Ovary (tissue), 3 donors: Measurements from ENCODE around the gene PLEKHA7.

ENCODE experiments used
- CTCF ChIP-seq, 3 donors: fragments of 450-650 bp in 2 of 3; fragments of 200-600 bp in 1 of 3; IDR thresholded peaks; one replicate each; pipeline versions ENCODE4 v1.5.1 to v1.8.0; 2016 to 2022; ENCODE audit warnings: antibody characterized with exemption in 3 of 3, mild to moderate bottlenecking in 1 of 3
- EP300 ChIP-seq: sonication (generic); formaldehyde crosslinking; IDR thresholded peaks from one replicate; pipeline ENCODE4 v1.6.1; 2017; ENCODE audit warnings: antibody characterized with exemption
- POLR2A ChIP-seq: fragments of 450-650 bp; IDR thresholded peaks from one replicate; pipeline ENCODE4 v1.6.1; 2017; ENCODE audit warnings: antibody characterized with exemption, mild to moderate bottlenecking, moderate library complexity
- donor health status: DM: no; HTN: no; CAD: no.

GRCh38 chr11:16871368-16871767 lies 142.8 kb downstream of the PLEKHA7 start:
- TF ChIP-seq CTCF (IDR thresholded peaks at IDR 0.05): no peak
- TF ChIP-seq EP300: no peak
- TF ChIP-seq POLR2A: no peak
